ENCODE measurements around the gene PPP4R4. TPM values are rescaled to one million over a fixed set of nuclear protein-coding genes. Genes with fewer than 3 reads are reported as not detected.

PPP4R4 gene
- total and polyA plus RNA-seq, 4 donors: 8.0 to 13.9 (median 9.8) TPM

- H3K27me3 ChIP-seq (ENCODE audit: control insufficient read depth, insufficient read depth, low read length): no peaks in the 10 kb centered on the region
- no peaks in the 10 kb centered on the region for H3K9me3 ChIP-seq (ENCODE audit: control insufficient read depth, insufficient read depth, low read length)
- DNase-seq (ENCODE audit: low read depth in 4 of 6, low spot score in 6 of 6): peak in 4 of 6 donors; percentile 61 to 86 (median 73)
- no peaks in the 10 kb centered on the region for H3K36me3 ChIP-seq (ENCODE audit: control insufficient read depth, insufficient read depth, low read length)
- peak overlapping the region; percentile 89 for H3K27ac ChIP-seq (ENCODE audit: low read depth, low read length)
- H3K4me3 ChIP-seq (ENCODE audit: low read depth, low read length): peak overlapping the region; percentile 63
- 0% methylated on average over 8 of the region's 12 CpGs for WGBS (ENCODE audit: insufficient coverage)
- H3K4me1 ChIP-seq (ENCODE audit: control insufficient read depth, insufficient read depth, low read length): peaks cover 23% of the 10 kb centered on the region
Measured at GRCh38 chr14:94129758-94130414, 44.2 kb upstream of the PPP4R4 start.

- WGBS (ENCODE audit: insufficient coverage): no CpG with 5 or more reads among the region's 4 CpGs
- no peaks in the 10 kb centered on the region for H3K27me3 ChIP-seq (ENCODE audit: control insufficient read depth, insufficient read depth, low read length)
- peaks cover 5% of the 10 kb centered on the region for H3K9me3 ChIP-seq (ENCODE audit: control insufficient read depth, insufficient read depth, low read length)
- DNase-seq (ENCODE audit: low read depth in 4 of 6, low spot score in 6 of 6): peak in 5 of 6 donors; percentile 74 to 96 (median 85)
- no peak overlapping the region for H3K27ac ChIP-seq (ENCODE audit: low read depth, low read length)
- peaks cover 29% of the 10 kb centered on the region for H3K4me1 ChIP-seq (ENCODE audit: control insufficient read depth, insufficient read depth, low read length)
- H3K4me3 ChIP-seq (ENCODE audit: low read depth, low read length): no peak overlapping the region
- no peaks in the 10 kb centered on the region for H3K36me3 ChIP-seq (ENCODE audit: control insufficient read depth, insufficient read depth, low read length)
Measured at GRCh38 chr14:94132285-94132887, 41.7 kb upstream of the PPP4R4 start.

- 67% methylated on average over 2 of the region's 4 CpGs for WGBS (ENCODE audit: insufficient coverage)
Measured at GRCh38 chr14:94135476-94135875, 38.6 kb upstream of the PPP4R4 start.

GRCh38 chr14:94136575-94137331 lies 37.4 kb upstream of the PPP4R4 start:
- Histone ChIP-seq H3K36me3 (ENCODE audit: control insufficient read depth, insufficient read depth, low read length) (no peaks in the 10 kb centered on the region), H3K4me1 (ENCODE audit: control insufficient read depth, insufficient read depth, low read length) (peaks cover 13% of the 10 kb centered on the region), H3K27ac (ENCODE audit: low read depth, low read length) (no peak overlapping the region), H3K4me3 (ENCODE audit: low read depth, low read length) (no peak overlapping the region), H3K9me3 (ENCODE audit: control insufficient read depth, insufficient read depth, low read length) (peaks cover 5% of the 10 kb centered on the region), H3K27me3 (ENCODE audit: control insufficient read depth, insufficient read depth, low read length) (no peaks in the 10 kb centered on the region)
- peak; percentile 62 to 97 (median 80) for DNase-seq (ENCODE audit: low read depth in 4 of 6, low spot score in 6 of 6)
- 32% methylated on average over 18 of the region's 18 CpGs for WGBS (ENCODE audit: insufficient coverage)

More at GRCh38 chr14:94135476-94135875, 38.6 kb upstream of the PPP4R4 start:
- Histone ChIP-seq H3K36me3 (ENCODE audit: control insufficient read depth, insufficient read depth, low read length) (no peaks in the 10 kb centered on the region), H3K27ac (ENCODE audit: low read depth, low read length) (no peak overlapping the region), H3K9me3 (ENCODE audit: control insufficient read depth, insufficient read depth, low read length) (peaks cover 5% of the 10 kb centered on the region), H3K27me3 (ENCODE audit: control insufficient read depth, insufficient read depth, low read length) (no peaks in the 10 kb centered on the region), H3K4me1 (ENCODE audit: control insufficient read depth, insufficient read depth, low read length) (peaks cover 13% of the 10 kb centered on the region), H3K4me3 (ENCODE audit: low read depth, low read length) (no peak overlapping the region)
- no peak for DNase-seq (ENCODE audit: low read depth in 4 of 6, low spot score in 6 of 6)

- no peaks in the 10 kb centered on the region for H3K36me3 ChIP-seq (ENCODE audit: control insufficient read depth, insufficient read depth, low read length)
- no peak overlapping the region for H3K4me3 ChIP-seq (ENCODE audit: low read depth, low read length)
- peaks cover 5% of the 10 kb centered on the region for H3K9me3 ChIP-seq (ENCODE audit: control insufficient read depth, insufficient read depth, low read length)
- DNase-seq (ENCODE audit: low read depth in 4 of 6, low spot score in 6 of 6): peak in 1 of 6 donors; percentile 72
- peaks cover 13% of the 10 kb centered on the region for H3K4me1 ChIP-seq (ENCODE audit: control insufficient read depth, insufficient read depth, low read length)
- WGBS (ENCODE audit: insufficient coverage): 78% methylated on average over 7 of the region's 9 CpGs
- H3K27ac ChIP-seq (ENCODE audit: low read depth, low read length): no peak overlapping the region
- no peaks in the 10 kb centered on the region for H3K27me3 ChIP-seq (ENCODE audit: control insufficient read depth, insufficient read depth, low read length)
Measured at GRCh38 chr14:94138251-94138650, 35.9 kb upstream of the PPP4R4 start.

- DNase-seq (ENCODE audit: low read depth in 4 of 6, low spot score in 6 of 6): no peak
- no peaks in the 10 kb centered on the region for H3K36me3 ChIP-seq (ENCODE audit: control insufficient read depth, insufficient read depth, low read length)
- peaks cover 13% of the 10 kb centered on the region for H3K4me1 ChIP-seq (ENCODE audit: control insufficient read depth, insufficient read depth, low read length)
- WGBS (ENCODE audit: insufficient coverage): 73% methylated on average over 4 of the region's 5 CpGs
- peaks cover 5% of the 10 kb centered on the region for H3K9me3 ChIP-seq (ENCODE audit: control insufficient read depth, insufficient read depth, low read length)
- H3K27me3 ChIP-seq (ENCODE audit: control insufficient read depth, insufficient read depth, low read length): no peaks in the 10 kb centered on the region
- no peak overlapping the region for H3K27ac ChIP-seq (ENCODE audit: low read depth, low read length)
- no peak overlapping the region for H3K4me3 ChIP-seq (ENCODE audit: low read depth, low read length)
Measured at GRCh38 chr14:94139006-94139405, 35.1 kb upstream of the PPP4R4 start.

- Histone ChIP-seq H3K4me1 (ENCODE audit: control insufficient read depth, insufficient read depth, low read length) (peaks cover 13% of the 10 kb centered on the region), H3K36me3 (ENCODE audit: control insufficient read depth, insufficient read depth, low read length) (no peaks in the 10 kb centered on the region), H3K27ac (ENCODE audit: low read depth, low read length) (no peak overlapping the region), H3K9me3 (ENCODE audit: control insufficient read depth, insufficient read depth, low read length) (peaks cover 5% of the 10 kb centered on the region), H3K27me3 (ENCODE audit: control insufficient read depth, insufficient read depth, low read length) (no peaks in the 10 kb centered on the region), H3K4me3 (ENCODE audit: low read depth, low read length) (no peak overlapping the region)
- DNase-seq (ENCODE audit: low read depth in 4 of 6, low spot score in 6 of 6): no peak
- 72% methylated on average over 5 of the region's 5 CpGs for WGBS (ENCODE audit: insufficient coverage)
Measured at GRCh38 chr14:94139421-94139820, 34.7 kb upstream of the PPP4R4 start.

- Histone ChIP-seq H3K9me3 (ENCODE audit: control insufficient read depth, insufficient read depth, low read length) (no peaks in the 10 kb centered on the region), H3K4me3 (ENCODE audit: low read depth, low read length) (no peak overlapping the region), H3K27me3 (ENCODE audit: control insufficient read depth, insufficient read depth, low read length) (no peaks in the 10 kb centered on the region), H3K36me3 (ENCODE audit: control insufficient read depth, insufficient read depth, low read length) (no peaks in the 10 kb centered on the region), H3K27ac (ENCODE audit: low read depth, low read length) (no peak overlapping the region), H3K4me1 (ENCODE audit: control insufficient read depth, insufficient read depth, low read length) (peaks cover 7% of the 10 kb centered on the region)
- WGBS (ENCODE audit: insufficient coverage): 71% methylated on average over 1 of the region's 3 CpGs
- no peak for DNase-seq (ENCODE audit: low read depth in 4 of 6, low spot score in 6 of 6)
Measured at GRCh38 chr14:94142247-94142646, 31.9 kb upstream of the PPP4R4 start.

- no peaks in the 10 kb centered on the region for H3K36me3 ChIP-seq (ENCODE audit: control insufficient read depth, insufficient read depth, low read length)
- no peak for DNase-seq (ENCODE audit: low read depth in 4 of 6, low spot score in 6 of 6)
- H3K9me3 ChIP-seq (ENCODE audit: control insufficient read depth, insufficient read depth, low read length): no peaks in the 10 kb centered on the region
- no peak overlapping the region for H3K27ac ChIP-seq (ENCODE audit: low read depth, low read length)
- peaks cover 7% of the 10 kb centered on the region for H3K4me1 ChIP-seq (ENCODE audit: control insufficient read depth, insufficient read depth, low read length)
- no peak overlapping the region for H3K4me3 ChIP-seq (ENCODE audit: low read depth, low read length)
- no peaks in the 10 kb centered on the region for H3K27me3 ChIP-seq (ENCODE audit: control insufficient read depth, insufficient read depth, low read length)
- WGBS (ENCODE audit: insufficient coverage): no CpG with 5 or more reads among the region's 1 CpG
Measured at GRCh38 chr14:94142836-94143235, 31.3 kb upstream of the PPP4R4 start.

All from spinal cord (tissue), 10 donors.